Stimulated activated CD4-positive, alpha-beta T cell treated with anti-CD3 and anti-CD28 coated beads, Interleukin-4, amount 100 ng/mL, for 48 hours (primary cell): ENCODE data around the gene ACOT7.

Source experiments
- DNase-seq, 2 donors: peaks; one replicate each; pipeline ENCODE4 v3.0.0-alpha.2; 2020; ENCODE audit warnings: low read depth in 2 of 2

ACOT7 gene

DNA sequence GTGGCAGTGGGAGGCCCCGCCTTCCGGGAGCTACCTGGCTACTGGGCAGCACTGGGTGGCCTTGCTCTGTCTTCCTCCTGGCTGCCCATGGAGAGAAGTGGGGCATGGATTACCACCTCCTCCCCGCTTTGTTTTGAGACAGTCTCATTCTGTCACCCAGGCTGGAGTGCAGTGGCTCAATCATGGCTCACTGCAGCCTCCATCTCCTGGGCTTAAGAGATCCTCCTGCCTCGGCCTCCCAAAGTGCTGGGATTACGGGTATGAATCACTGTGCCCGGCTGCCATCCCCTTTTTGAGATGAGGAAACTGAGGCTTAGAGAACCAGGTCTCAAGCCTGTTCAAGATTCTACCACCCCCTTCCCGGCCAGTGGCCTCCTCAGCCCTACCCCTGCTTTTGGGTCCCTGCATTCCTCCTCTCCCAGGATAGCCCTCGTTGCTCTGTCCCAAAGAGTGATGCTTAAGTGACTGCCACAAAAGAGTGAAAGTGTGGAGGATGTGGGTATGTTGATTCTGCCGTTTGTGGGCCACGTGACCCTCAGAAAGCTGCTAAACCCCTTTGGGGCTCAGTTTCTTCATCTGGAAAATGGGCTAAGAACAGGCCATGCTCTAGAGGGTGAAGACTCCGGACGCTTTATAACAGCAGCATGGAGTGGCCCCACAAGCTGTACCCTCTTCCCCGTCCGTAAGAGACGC, 141.7 kb downstream of the ACOT7 start:
- DNase-seq, result no peak

DNA sequence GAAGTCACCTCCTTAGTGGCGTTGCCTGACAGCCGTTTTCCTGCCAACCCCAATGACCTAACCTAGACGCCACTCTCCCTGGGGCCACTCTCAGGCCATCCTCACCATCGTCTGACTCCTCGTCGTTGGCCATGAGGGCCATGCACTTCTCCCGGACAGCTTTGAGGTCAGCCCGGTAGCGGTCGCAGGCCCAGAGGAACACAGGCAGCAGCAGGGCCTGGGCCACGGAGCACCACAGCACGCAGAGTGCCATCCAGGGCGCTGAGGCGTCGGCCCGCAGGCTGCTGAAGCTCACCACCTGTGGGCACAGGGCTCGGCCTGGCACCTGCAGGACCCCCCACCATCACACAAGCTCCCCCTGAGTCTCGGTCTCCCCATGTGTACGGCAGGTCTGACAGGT, 142.3 kb downstream of the ACOT7 start:
- no peak for DNase-seq

DNA sequence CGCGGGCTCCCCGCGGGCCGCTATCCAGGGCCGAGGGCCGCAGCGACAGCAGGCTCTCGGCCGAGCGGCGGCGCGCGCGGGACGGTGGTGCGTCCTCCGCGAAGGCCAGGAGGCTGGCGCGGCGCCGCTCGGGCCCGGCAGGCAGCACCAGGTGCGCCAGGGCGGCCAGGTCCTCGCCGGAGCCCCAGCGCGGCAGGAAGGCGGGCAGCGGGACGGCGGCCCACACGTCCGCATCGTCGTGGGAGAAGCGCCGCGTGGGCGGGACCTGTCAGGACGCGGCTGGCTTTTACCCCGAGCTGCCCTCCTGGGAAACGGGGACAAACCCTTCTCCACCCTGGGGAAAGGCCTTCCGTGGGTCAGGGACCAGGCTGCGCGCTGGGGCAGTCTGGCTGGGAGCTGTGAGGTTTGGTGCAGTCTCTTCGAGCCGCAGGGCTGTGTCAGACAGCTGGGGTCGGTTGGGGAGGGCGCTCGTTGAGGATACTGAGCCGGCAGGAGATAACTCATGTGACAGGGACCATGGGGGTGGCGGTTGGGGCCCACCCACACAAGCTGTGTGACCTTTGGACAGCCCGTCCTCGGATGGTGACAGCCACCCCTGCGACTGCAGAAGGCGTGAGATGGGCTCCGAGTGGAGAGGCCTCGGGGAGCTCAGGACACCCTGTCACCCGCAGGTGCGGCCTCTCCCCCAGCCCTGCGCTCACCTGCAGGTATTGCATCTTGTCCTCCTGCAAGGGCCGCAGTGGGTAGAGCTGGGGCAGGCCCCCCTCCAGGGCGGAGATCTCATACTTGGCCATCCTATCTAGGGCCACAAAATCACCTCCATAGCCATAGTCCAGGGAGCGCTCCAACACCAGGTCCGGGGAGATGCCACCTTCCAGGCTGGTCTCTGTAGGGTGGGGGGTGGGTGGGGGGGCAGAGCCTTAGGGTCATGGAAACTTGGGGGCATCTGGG, 143.6 kb downstream of the ACOT7 start:
- no peak for DNase-seq

DNA sequence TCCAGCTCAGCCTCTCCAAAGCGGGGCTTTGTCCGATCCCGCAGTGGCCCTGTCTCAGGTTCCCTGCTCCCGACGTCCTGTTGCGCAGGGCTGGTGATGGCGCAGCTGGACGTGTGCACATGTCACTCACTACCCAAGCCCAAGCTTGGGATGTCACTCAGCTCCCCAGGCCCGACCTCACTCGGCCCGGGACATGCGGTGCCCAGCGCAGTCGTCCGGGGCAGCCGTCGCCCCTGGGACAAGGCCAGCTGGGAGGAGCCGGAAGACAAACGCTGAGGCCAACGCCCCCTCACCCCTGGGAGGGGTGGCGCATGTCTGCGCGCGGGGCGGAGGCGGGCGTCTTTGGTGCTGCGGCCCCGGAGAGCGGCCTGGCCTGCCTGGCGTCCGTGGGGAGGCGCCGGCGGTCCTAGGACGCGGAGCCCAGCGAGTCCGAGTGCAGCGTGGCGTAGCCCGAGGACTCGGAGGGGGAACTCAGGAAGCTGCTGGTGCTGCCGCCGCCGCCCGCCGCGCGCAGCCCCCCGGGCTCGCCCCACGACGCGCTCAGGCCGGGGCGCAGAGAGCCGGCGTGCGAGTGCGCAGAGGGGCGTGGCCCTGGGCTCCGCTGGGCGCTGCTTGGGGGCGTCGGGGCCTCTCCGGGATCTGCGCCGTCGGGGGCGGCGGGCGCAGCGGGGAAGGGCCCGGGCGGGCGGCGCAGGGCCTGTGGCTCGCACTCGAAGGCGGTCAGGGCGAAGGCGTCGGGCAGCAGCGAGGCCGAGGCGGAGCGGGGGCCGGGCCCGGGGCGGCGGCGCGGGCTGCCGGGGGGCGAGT, 144.4 kb downstream of the ACOT7 start:
- DNase-seq, result no peak

DNA sequence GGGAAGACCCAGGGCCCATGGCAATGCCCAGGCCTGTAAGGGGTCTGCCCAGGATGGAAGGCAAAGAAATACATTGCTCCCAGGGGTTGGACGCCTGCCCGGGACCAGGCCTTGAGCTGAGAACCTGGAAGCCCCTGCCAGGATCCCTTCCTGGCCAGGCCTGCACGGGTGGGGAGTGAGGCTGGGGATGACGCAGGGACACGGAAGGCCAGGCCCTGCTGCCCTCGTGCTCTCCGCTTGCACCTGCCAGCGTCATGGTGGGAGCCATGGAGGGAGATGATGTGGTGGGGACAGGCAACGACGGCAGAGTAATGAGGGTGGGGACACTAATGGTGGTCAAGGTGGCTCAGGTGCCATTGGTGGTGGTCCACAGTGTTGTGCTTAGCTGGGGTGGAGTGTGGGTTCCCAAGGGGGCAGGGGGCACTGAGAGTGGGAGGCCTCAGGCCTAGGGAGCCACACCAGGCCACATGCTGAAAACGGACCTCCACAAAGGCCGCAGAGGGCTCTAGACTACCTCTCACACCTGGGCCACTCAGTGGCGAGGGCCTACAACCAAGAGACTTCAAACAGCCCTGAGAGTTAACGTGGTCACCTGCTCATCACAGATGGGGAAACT, 145.3 kb downstream of the ACOT7 start:
- no peak for DNase-seq

DNA sequence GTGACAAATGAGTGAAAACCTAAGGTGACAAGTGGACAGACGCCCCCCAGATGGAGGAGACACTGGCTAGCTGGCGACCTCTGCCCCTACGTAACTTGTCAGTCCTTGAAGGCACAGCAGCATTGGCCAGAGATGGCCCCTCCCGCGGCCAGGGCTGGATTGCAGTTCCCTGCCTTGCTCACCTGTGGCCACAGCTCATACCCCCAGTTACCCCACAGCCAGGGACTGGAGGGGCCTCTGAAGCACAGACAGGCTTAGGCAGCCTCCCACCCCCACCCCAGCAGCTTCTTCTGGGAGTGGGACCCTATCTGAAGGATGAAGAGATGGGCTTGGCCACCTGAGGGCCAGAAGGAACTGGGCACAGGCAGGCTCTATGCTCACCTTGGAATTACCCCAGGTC, 145.9 kb downstream of the ACOT7 start:
- no peak for DNase-seq

DNA sequence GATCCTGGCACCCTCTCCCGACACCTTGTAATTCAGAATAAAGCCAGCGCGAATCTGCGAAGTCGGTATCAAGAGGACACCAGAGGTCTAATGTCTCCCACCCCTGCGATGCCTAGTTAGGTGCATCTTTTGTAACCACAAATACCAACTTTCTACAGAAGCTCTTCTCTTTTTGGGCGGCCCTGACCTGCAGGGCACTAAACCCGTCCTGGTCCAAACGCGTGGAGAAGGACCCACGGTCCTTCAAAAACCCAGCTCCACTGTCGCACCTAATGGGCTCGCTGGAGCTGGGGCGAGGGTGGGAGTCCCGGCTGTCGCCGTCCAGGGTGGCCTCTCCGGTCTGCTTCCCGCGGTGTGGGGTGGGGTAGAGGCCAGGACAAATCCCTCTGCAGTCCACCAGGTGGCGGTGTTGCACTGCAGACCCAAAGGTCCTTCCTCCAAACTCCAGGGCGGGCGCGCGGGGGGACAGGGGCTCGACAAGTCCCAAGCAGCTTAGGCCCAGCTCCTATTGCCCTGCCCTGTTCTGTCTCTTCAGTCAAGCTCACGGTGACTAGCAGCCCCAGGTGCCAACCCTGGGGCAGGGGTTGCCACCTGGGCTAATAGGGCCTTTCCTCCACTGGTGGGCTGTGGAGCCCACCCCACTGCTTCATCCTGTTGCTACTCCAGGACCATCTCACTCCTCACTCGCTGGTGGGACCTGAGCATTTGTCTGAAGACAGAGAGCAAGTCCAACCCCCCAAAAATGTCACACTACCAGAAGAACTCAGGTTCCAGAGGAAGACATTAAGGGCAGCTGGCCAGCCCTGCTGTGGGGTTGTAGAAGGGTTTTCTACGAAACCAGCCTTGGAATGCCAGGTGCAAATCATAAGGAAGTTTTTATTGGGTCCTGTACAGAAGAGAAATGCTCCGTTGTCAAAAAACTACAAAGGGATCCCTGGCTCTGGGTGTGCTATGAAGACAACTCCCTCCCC, 146.8 kb downstream of the ACOT7 start:
- peak; percentile 72 to 85 for DNase-seq

DNA sequence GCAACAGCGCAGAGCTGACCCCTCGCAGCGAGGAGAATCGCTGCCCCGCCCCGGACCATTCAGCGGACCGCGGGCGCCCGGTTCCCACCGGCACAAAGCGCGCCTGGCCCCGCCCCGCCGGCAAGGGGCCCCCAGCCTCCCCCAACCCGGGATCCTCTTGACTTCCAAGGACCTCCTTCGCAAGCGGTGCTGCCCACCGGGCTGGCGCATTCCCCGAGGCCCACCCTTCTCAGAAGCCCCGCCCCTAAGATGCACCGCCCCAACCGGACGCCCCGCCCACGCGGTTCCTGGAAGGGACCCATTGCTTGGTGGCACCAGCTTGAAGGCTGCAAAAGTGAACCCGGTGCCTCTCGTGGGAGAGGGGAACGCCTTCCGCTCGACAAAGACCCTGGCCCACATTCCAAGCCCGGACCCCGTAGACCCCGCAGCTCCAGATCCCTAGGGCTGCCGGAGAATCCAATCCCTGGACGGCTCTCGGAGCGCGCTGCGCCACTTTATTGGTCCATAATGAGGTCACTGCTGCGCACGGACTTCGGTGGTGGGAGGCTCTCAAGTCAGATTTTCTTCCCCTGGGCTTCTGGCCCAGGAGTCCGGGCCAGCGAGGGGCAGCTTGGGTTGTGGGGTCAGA, 147.6 kb downstream of the ACOT7 start:
- peak; percentile 42 to 46 for DNase-seq

DNA sequence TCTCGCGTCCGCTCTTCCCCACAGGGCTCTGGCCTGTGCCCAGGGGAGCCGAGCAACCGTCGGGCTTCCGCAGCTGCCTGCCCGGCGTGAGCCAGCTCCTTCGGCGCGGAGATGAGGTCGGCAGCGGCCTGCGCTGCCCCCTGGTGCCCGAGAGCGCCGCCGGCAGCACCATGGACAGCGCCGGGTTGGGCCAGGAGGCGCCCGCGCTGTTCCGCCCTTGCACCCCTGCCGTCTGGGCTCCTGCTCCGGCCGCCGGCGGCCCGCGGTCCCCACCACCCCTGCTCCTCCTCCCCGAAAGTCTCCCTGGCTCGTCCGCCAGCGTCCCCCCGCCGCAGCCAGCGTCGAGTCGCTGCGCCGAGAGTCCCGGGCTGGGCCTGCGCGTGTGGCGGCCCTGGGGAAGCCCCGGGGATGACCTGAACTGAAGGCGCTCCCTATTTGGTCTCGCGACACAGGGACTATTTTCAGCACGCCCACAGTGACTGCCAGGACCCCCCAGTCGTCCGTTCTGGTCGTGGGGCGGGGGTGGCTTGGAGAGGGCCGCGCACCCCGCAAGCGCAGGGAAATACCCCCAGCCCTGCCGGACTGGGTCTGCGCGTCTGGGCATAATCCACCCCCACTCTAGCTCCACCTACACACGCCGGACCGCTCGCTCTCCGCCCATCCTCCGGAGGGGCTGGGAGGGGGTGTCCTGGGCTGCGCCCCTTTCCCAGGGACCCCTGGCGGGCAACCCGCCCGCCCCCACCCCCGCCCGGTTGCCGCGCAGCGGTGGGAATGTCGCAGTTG, 148.3 kb downstream of the ACOT7 start:
- DNase-seq, result peak; percentile 78

DNA sequence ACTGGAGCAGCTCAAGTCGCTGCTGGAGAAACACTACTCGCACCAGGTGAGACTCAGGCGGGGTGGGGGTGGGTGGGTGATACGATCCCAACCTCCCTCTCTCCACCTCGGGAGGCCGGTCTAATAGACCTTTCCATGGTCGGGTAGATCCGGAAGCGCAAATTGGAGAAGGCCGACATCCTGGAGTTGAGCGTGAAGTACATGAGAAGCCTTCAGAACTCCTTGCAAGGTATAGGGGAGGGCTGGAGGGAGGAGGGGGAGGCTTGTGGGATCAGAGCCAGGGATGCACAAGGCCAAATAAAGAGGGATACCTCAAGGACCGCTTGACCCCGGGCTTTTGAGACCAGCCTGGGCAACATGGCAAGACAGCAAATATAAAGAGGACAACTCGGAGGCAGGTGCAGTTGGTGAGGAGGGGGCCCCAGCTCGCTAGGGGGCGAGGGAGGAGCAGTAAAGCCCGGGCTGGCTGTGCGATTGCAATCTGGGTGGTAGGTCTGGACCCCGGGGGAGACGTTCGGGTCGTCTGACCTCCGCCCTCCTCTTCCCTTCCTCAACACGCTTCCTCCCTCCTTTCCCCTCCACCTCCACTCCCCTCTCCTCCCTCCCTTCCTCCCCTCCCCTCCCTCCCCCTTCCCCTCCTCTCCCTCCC, 149.0 kb downstream of the ACOT7 start:
- DNase-seq, result no peak

DNA sequence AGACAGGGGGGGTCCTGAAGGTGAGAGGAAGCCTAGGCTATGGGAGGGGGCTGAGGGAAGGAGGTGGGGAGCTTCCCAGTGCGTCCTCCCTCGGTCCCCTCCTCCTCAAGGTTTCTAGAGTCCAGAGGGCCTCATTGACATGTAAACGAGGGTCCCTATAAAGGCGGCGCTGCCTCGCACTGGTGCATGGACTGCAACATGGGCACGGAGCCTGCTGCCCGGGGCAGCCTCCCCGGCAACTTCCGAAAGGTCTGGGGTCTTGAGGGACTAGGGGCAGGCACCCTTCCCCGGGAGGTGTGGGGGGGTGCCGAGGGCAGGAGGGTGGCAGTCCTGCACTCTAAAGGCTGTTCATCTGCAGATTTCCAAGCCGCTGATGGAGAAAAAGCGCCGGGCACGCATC, 149.6 kb downstream of the ACOT7 start, which contains the start of gene HES3:
Gene HES3, plus strand, starts transcription at position 187 of the 400 bp plus-strand sequence. Its CDS starts 187 bp downstream, at position 374.
- no peak for DNase-seq

DNA sequence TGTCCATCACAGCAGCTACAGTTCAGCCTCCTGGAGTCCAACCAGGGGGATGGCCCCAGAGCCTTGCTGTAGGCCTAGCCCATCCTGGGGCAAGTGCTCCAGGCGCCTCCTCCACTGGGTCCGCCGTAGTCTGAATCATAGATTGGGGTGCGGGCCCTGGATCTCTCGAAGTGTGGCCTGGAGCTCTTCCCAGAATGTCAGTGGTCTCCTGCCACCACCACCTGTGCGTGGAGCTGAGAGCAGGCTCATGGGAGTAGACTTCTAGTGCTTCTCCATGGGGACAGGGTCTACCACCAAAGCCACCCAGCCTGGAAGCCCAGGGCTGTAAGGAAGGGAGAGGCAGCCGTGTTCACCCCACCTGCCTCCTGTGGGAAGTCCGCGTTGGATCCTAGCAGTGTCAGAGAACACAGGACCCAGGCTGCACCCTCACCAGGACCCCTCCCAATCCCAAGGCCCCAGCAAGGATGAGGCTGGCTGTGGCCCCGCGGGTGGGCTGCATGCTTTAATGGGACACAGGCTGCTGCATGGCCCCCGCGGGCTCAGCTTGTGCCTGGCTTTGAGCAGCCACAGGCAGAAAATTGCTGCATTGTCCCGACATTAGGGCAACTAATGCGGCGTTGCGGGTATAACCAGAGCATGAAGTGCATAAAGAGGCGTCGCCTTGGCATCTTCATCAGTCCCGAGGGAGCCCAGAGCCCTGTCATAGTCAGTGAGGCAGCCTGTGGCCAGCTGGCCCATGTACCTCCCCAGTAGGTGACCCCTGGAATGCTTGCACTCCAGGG, 150.3 kb downstream of the ACOT7 start:
- DNase-seq, result no peak

DNA sequence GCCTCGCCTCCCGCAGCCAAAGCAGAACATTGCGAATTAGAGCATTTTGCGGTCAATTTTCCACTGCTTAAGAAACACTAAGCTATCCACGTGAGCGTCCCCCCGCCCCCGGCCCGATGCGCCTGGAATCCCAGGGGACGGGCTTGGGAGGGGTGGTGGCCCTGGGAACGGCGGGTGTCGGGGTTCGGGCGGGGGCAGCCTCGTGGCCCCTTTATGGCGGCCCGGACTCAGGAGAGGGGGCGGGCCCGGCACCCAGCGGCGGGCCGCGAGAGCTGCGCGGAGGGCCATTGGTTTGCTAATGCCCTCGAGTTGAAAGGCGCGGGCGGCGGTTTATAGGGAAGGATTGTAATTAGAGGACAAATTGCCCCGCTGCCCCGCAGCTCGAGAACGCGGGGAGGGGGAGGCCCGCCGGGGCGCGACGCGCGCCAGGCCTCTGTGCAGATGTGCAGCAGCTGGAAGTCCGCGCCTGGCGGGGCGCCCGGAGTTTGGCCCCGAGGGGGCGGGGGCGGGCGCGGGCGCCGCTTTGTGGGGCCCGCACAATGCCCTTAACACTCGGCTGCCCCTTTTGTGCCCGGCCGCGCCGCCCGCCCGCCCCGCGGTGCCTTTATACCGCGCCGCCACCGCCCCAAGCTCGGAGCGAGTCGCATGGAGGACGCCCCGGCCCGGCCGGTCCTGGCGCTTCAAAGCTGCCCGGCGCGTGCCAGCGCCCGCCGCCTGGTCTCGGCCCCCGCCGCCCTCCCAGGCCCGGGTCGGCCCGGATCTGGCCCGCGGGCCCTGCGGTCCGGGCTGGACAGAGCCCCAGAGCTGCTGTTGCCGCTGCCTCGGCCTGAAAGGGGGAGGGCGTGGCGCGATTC, 151.5 kb downstream of the ACOT7 start:
- no peak for DNase-seq

DNA sequence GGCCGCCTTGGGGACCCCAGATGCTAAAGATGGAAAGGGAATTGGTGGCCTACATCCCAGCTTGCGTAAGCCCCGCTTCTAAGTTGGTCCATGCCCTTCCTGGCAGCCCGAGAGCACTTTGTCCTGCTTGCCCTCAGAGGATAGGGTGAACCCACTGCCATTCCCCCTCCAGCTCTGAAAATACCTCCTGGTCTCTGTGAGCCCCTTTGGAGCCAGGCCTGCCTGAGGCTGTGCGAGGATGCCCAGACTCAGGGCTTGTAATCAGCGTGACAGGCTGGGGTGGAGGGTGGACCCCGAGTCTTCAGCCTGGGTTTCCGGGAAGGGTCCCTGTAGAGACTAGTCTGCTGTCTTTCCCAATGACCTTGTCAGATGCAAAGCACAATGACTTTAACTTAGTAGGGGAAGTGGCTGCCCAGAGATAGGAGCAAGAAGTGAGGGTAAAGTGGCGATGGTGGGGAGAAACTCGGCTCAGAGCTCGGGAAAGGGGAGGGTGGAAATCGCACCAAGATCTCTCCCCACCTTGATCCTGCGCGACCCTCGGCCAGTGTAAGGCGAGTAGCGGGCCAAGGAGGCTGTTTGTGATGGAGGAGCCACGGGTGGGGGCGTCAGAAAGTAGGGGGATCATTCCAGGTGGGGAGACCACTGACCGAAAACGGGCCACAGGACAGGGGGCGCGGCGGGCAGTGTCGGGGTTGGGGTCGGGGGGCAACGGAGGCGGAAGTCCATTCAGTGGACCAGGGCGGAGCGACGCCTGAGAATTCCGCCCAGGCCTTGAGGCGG, 152.3 kb downstream of the ACOT7 start:
- no peak for DNase-seq

DNA sequence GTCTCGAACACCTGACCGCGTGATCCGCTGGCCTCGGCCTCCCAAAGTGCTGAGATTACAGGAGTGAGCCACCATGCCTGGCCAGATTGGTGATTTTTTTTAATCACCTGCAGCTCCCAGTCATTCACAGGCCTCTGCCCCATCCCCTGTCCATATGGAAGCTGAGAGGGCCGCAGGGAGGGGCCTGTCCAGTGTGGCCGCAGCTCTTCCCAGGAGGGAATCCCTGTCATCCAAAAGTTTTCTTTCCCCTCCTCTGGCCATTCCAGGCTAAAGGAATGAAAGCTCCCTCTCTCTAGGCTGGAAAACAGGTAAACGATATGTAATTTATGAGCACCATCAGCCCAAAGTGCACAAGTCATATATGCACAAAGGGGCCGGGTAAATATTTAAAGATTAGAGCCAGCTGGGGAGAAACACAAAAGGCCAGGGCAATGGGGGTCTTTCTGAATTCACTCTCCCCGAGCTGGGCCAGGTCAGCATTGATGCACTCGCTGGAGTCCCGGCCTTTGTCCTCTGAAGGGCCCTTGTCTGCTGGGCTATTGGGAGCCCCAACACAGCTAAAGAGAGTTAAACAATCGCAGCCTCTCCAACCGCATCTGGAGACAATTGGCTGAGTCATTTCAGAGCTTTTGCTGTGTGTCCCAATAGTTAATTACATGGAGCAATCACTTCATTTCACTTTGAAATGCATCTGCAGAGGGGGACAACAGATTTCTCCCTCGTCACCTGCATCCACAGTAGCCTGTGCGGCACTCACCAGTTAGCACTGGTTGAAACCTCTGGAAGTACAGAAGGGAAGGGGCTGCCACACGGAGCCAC, 153.4 kb downstream of the ACOT7 start:
- no peak for DNase-seq
